Spleen (tissue), 7 donors: ENCODE measurements around the gene RNF208.

ENCODE experiments used
- POLR2AphosphoS5 ChIP-seq, 3 donors: sonication (generic); formaldehyde crosslinking; IDR thresholded peaks; one replicate each; pipeline ENCODE4 v1.5.1; 2017; ENCODE audit warnings: antibody characterized with exemption in 3 of 3
- TF ChIP-seq, protein P1 (sequence below), 11 experiments: fragments of 200-600 bp in 7 of 11; fragments of 450-650 bp in 4 of 11; sonication (generic) in 4 of 11; IDR thresholded peaks in 8 of 11; conservative IDR thresholded peaks in 3 of 11; 1 replicate in 7 of 11; 2 replicates in 4 of 11; pipeline versions ENCODE4 v1.4.0 to v1.8.0; 2016 to 2021; ENCODE audit warnings: antibody characterized with exemption in 11 of 11, inconsistent platforms in 4 of 11, mild to moderate bottlenecking in 1 of 11
- donor health status: DM: no; HTN: no; CAD: no; lungs with moderate emphysema.
- donor health status: DM: no; HTN: no; CAD: no.
- donor health status: DM: no; HTN: no; CAD: no.

DNA sequence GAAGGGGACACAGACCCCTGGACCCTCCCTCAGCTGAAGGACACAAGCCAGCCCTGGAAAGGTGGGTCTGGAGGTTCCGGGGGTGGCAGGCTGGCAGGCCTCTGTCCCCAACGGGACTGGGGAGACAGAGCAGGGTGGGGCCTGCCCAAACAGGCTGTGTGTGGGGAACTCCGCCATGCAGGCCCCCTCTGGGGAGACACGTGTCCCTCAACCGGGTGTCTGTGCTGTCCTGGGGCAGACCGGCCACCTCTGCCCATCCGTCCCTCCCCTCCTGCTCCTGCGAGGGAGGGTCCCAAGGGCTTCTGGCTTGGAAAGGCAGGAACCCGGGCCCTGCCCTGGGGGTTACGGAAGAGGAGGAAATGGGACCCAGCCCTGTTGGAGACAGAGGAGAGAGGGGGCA lies 10.1 kb upstream of the RNF208 start:
- TF ChIP-seq POLR2AphosphoS5 (IDR thresholded peaks at IDR 0.05) = no peak
- TF ChIP-seq, protein P1, sequence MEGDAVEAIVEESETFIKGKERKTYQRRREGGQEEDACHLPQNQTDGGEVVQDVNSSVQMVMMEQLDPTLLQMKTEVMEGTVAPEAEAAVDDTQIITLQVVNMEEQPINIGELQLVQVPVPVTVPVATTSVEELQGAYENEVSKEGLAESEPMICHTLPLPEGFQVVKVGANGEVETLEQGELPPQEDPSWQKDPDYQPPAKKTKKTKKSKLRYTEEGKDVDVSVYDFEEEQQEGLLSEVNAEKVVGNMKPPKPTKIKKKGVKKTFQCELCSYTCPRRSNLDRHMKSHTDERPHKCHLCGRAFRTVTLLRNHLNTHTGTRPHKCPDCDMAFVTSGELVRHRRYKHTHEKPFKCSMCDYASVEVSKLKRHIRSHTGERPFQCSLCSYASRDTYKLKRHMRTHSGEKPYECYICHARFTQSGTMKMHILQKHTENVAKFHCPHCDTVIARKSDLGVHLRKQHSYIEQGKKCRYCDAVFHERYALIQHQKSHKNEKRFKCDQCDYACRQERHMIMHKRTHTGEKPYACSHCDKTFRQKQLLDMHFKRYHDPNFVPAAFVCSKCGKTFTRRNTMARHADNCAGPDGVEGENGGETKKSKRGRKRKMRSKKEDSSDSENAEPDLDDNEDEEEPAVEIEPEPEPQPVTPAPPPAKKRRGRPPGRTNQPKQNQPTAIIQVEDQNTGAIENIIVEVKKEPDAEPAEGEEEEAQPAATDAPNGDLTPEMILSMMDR (IDR thresholded peaks at IDR 0.05 in 8 of 11, conservative IDR thresholded peaks at IDR 0.05 in 3 of 11) = no peak
